ENCODE measurements around the gene UBL3. TPM values are rescaled to one million over a fixed set of nuclear protein-coding genes. Genes with fewer than 3 reads are reported as not detected.

UBL3 gene
- polyA plus RNA-seq, 2 of the 4 experiments (the other 2 are of a cell fraction) = 9.2 to 17.1 TPM

GRCh38 chr13:29761160-29761559 is 89.3 kb downstream of the UBL3 start:
- ChIA-PET CTCF (interaction anchor here (1.0 kb wide), 1 partner anchor 351 kb away, joined by 3 read pairs; no protein-coding TSS in a partner anchor), POLR2A (no interaction called here)
- no peak for FAIRE-seq
- TF ChIP-seq RAD21 (conservative IDR thresholded peaks at IDR 0.05 in 1 of 2, IDR thresholded peaks at IDR 0.05 in 1 of 2) (no peak), CBX8 (IDR thresholded peaks at IDR 0.05) (no peak), POLR2A (IDR thresholded peaks at IDR 0.05; ENCODE audit: low read length) (no peak), JUNB (IDR thresholded peaks at IDR 0.05) (no peak), ZNF302 (CRISPR knock-in tag; IDR thresholded peaks at IDR 0.05) (no peak), GATA3 (IDR thresholded peaks at IDR 0.05; ENCODE audit: borderline replicate concordance) (no peak), KDM1A (IDR thresholded peaks at IDR 0.05; ENCODE audit: low read depth) (no peak), REST (IDR thresholded peaks at IDR 0.05) (no peak), FOSB (CRISPR knock-in tag; IDR thresholded peaks at IDR 0.05) (no peak), FOXS1 (CRISPR knock-in tag; IDR thresholded peaks at IDR 0.05) (no peak), CHD4 (IDR thresholded peaks at IDR 0.05; ENCODE audit: borderline replicate concordance) (no peak), TFCP2L1 (CRISPR knock-in tag; IDR thresholded peaks at IDR 0.05) (no peak), EHMT2 (IDR thresholded peaks at IDR 0.05; ENCODE audit: low read depth) (no peak)
- no peaks in the 10 kb centered on the region for H3K4me1 ChIP-seq
- H3K4me2 ChIP-seq = no peak overlapping the region
- ATAC-seq = no peak
- no peaks in the 10 kb centered on the region; the same call in 2 of the 3 replicates for H3K9me3 ChIP-seq
- no peak overlapping the region for H3K4me3 ChIP-seq
- DNase-seq (ENCODE audit: low read depth in 1 of 2, low spot score in 1 of 2) = no peak
- no peak overlapping the region for H3K27ac ChIP-seq
- WGBS (ENCODE audit: missing lambda C conversion rate) = 51% methylated on average over 3 of the region's 3 CpGs

GRCh38 chr13:29760544-29760943 is 89.9 kb downstream of the UBL3 start:
- no peak for DNase-seq (ENCODE audit: low read depth in 1 of 2, low spot score in 1 of 2)
- 73% methylated on average over 3 of the region's 3 CpGs for WGBS (ENCODE audit: missing lambda C conversion rate)
- H3K9me3 ChIP-seq = no peaks in the 10 kb centered on the region; the same call in 2 of the 3 replicates
- H3K4me1 ChIP-seq = no peaks in the 10 kb centered on the region
- no peak overlapping the region for H3K4me3 ChIP-seq
- CTCF ChIA-PET = interaction anchor here (1.3 kb wide), 1 partner anchor 354 kb away, joined by 3 read pairs; no protein-coding TSS in a partner anchor
- no peak for FAIRE-seq
- H3K4me2 ChIP-seq = no peak overlapping the region
- no peak for ATAC-seq
- POLR2A ChIA-PET = no interaction called here
- no peak overlapping the region for H3K27ac ChIP-seq
- no peak for TF ChIP-seq ESRRA (IDR thresholded peaks at IDR 0.05; ENCODE audit: borderline replicate concordance, low read length)
- no peak for TF ChIP-seq POLR2AphosphoS2 (conservative IDR thresholded peaks at IDR 0.05; ENCODE audit: low read length)
- no peak for TF ChIP-seq GATA3 (IDR thresholded peaks at IDR 0.05; ENCODE audit: borderline replicate concordance)
- no peak for TF ChIP-seq ATOH8 (CRISPR knock-in tag; IDR thresholded peaks at IDR 0.05; ENCODE audit: low read depth)
- TF ChIP-seq HDAC2 (IDR thresholded peaks at IDR 0.05) = no peak
- no peak for TF ChIP-seq ZC3H11A (IDR thresholded peaks at IDR 0.05)
- TF ChIP-seq HMGXB4 (CRISPR knock-in tag; IDR thresholded peaks at IDR 0.05; ENCODE audit: borderline replicate concordance) = no peak
- no peak for TF ChIP-seq NPAS2 (CRISPR knock-in tag; IDR thresholded peaks at IDR 0.05; ENCODE audit: borderline replicate concordance)
- TF ChIP-seq HES2 (IDR thresholded peaks at IDR 0.05) = no peak
